OCI-LY3 (cell line): ENCODE results near the gene PCNX1.

Experiments used
- CTCF ChIP-seq: fragments of 200-600, 300-600 bp; sonication (generic); IDR thresholded peaks from 2 replicates; pipeline ENCODE4 v1.5.1; 2014; ENCODE audit warnings: antibody characterized with exemption, low read length, low read depth
- EZH2phosphoT487 ChIP-seq: fragments of 200-600 bp; shearing (Covaris generic); IDR thresholded peaks from 2 replicates; pipeline ENCODE4 v1.6.1; 2018; ENCODE audit warnings: antibody characterized with exemption, mixed run types, low read depth

GRCh38 chr14:71060825-71061455 is 153.7 kb downstream of the PCNX1 start:
- TF ChIP-seq CTCF (no peak), EZH2phosphoT487 (no peak)
